ENCODE results near the gene ACP7.

DNA sequence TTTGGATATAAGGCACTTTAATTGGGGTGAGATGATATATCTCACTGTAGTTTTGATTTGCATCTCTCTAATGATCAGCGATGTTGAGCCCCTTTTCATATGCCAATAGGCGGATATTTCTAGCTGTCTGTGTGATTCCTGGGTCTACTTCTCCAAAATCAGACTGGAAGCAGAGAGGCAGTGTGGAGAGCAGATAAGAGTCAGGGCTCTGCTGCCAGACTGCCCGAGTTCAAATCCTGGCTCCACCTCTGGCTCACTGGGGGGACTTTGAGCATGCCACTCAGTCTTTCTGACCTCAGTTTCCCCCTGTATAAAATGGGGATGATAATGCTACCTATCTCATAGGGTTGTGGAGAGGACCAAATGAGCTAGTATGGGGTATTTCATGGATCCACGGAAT, 24.0 kb upstream of the ACP7 start:
- TF ChIP-seq, protein P1, sequence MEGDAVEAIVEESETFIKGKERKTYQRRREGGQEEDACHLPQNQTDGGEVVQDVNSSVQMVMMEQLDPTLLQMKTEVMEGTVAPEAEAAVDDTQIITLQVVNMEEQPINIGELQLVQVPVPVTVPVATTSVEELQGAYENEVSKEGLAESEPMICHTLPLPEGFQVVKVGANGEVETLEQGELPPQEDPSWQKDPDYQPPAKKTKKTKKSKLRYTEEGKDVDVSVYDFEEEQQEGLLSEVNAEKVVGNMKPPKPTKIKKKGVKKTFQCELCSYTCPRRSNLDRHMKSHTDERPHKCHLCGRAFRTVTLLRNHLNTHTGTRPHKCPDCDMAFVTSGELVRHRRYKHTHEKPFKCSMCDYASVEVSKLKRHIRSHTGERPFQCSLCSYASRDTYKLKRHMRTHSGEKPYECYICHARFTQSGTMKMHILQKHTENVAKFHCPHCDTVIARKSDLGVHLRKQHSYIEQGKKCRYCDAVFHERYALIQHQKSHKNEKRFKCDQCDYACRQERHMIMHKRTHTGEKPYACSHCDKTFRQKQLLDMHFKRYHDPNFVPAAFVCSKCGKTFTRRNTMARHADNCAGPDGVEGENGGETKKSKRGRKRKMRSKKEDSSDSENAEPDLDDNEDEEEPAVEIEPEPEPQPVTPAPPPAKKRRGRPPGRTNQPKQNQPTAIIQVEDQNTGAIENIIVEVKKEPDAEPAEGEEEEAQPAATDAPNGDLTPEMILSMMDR (IDR thresholded peaks at IDR 0.05; ENCODE audit: low read length): no peak
- no peak for TF ChIP-seq EZH2 (IDR thresholded peaks at IDR 0.05; ENCODE audit: borderline replicate concordance, low read length)

Measured in OCI-LY1 (cell line).